T-cell (primary cell): ENCODE data around the gene SENP5. TPM values are rescaled to one million over a fixed set of nuclear protein-coding genes. Genes with fewer than 3 reads are reported as not detected.
"Not testable (repeated sequence)": the region's sequence is repeated elsewhere in the genome, so short reads cannot be mapped to it uniquely, and the experiment has no call there.

Experiments used
- ATAC-seq, 4 experiments: fragments of 200-7000 bp in 3 of 4; fragments of 150-1000 bp in 1 of 4; cut with Tn5 transposase; replicated peaks in 1 of 4; 1 replicate in 3 of 4; 2 replicates in 1 of 4; pipeline ENCODE4 v1.10.0; 2021; ENCODE audit warnings: moderate library complexity in 3 of 4, mild to moderate bottlenecking in 2 of 4, moderate number of reproducible peaks in 1 of 4
- CTCF ChIA-PET, 2 donors: fragments of 300-600 bp; sonication (Branson Sonifier 250); formaldehyde crosslinking; loops; one replicate each; lab custom pipeline; 2022; ENCODE audit warnings: antibody characterized with exemption in 2 of 2; lab: Charles Lee
- POLR2A ChIA-PET, 2 donors: fragments of 300-600 bp; sonication (Branson Sonifier 250); formaldehyde crosslinking; loops; one replicate each; lab custom pipeline; 2022; ENCODE audit warnings: antibody characterized with exemption in 2 of 2; lab: Charles Lee
- DNase-seq, 35 experiments: peaks; one replicate each; pipeline versions ENCODE4 v3.0.0 to v3.0.0-alpha.2; 2013 to 2023
- H3K27ac ChIP-seq: one replicate; pipeline ENCODE4 v1.5.1; 2013; ENCODE audit warnings: low read length
- H3K27me3 ChIP-seq, 2 experiments: replicated peaks in 1 of 2; 1 replicate in 1 of 2; 2 replicates in 1 of 2; pipeline versions ENCODE4 v1.6.1 to v1.7.0; 2013; ENCODE audit warnings: low read length in 1 of 2, mixed read lengths in 1 of 2; ENCODE audit not compliant: control insufficient read depth in 2 of 2, insufficient read depth in 2 of 2; ENCODE audit errors: extremely low read depth in 1 of 2
- H3K36me3 ChIP-seq, 2 donors: 1 replicate in 1 of 2; 2 replicates in 1 of 2; pipeline versions ENCODE4 v1.6.1 to v1.7.0; 2013; ENCODE audit warnings: low read length in 1 of 2; ENCODE audit not compliant: control insufficient read depth in 2 of 2, insufficient read depth in 1 of 2; ENCODE audit errors: extremely low read depth in 1 of 2
- H3K4me1 ChIP-seq, 2 experiments: 1 replicate in 1 of 2; 2 replicates in 1 of 2; pipeline versions ENCODE4 v1.6.1 to v1.7.0; 2013; ENCODE audit warnings: low read length in 2 of 2, mixed read lengths in 1 of 2; ENCODE audit not compliant: insufficient read depth in 2 of 2, control insufficient read depth in 1 of 2; ENCODE audit errors: extremely low read depth in 1 of 2
- H3K4me3 ChIP-seq, 2 donors: 1 replicate in 1 of 2; 2 replicates in 1 of 2; pipeline versions ENCODE4 v1.5.1 to v1.7.0; 2013; ENCODE audit warnings: mild to moderate bottlenecking in 2 of 2, low read length in 1 of 2, moderate library complexity in 1 of 2; ENCODE audit not compliant: control insufficient read depth in 1 of 2; ENCODE audit errors: extremely low read depth in 1 of 2
- H3K9me3 ChIP-seq: 2 replicates; pipeline ENCODE4 v1.7.0; 2013
- H3K27ac Mint-ChIP-seq, 2 donors: one replicate each; pipeline ENCODE4 v1.8.0; 2020 to 2021; ENCODE audit warnings: mild to moderate bottlenecking in 2 of 2, mixed read lengths in 2 of 2
- H3K27me3 Mint-ChIP-seq, 2 donors: one replicate each; pipeline ENCODE4 v1.8.0; 2021 to 2022; ENCODE audit warnings: mixed read lengths in 2 of 2
- H3K36me3 Mint-ChIP-seq: one replicate; pipeline ENCODE4 v1.8.0; 2021; ENCODE audit warnings: mixed read lengths
- H3K4me1 Mint-ChIP-seq, 3 donors: one replicate each; pipeline ENCODE4 v1.8.0; 2020 to 2022; ENCODE audit warnings: mixed read lengths in 3 of 3, mild to moderate bottlenecking in 1 of 3
- H3K4me3 Mint-ChIP-seq, 3 donors: one replicate each; pipeline ENCODE4 v1.8.0; 2020 to 2022; ENCODE audit warnings: mild to moderate bottlenecking in 3 of 3, mixed read lengths in 3 of 3, moderate library complexity in 3 of 3
- H3K9me3 Mint-ChIP-seq, 3 donors: one replicate each; pipeline ENCODE4 v1.8.0; 2020 to 2022; ENCODE audit warnings: mixed read lengths in 3 of 3
- WGBS: methylation state at CpG from one replicate; pipeline ENCODE4 v1.1.5; 2013; ENCODE audit warnings: missing lambda C conversion rate; ENCODE audit not compliant: insufficient coverage; 5-methylcytosine and 5-hydroxymethylcytosine counted together
- total RNA-seq, 35 experiments: library from RNA in 6 of 35; stranded (reverse) in 6 of 35; fragments of 120-200 nt in 1 of 35; gene quantifications; one replicate each; pipeline versions ENCODE4 v1.2.1 to v1.2.4 and lab custom pipeline; 2013 to 2026

SENP5 gene
- total RNA-seq, 5 donors from 2014 or later (not counting 1 experiment from before 2014, with no cell fraction given) = 33.8 to 61.2 (median 37.5) TPM

DNA sequence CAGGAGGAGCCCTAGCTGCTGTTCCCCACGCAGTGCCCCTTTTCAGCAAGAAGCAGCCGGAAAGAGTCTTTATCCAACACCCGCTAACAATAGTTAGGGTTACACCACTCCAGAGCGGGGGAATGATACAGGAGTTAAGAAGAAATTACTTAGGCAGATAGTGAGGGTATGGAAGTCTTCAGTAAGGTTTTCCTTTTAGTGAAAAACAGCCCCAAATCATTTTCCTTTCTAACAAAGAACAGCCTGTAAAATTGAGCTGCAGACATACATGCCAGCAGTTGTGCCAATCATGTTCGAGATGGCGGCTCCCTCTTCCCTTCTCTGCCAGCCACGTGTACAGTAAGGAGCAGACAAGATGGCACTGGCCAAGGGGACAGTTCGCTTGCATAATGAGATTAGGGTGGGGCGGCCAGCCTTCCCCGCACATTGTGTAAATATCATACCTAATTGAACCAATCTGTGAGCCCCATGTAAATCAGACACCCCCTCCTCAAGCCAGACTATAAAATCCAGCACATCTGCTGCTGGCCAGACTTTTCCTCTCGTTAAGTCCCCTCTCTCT is 18.5 kb upstream of the SENP5 start:
- H3K4me1 ChIP-seq = no peaks in the 10 kb centered on the region
- no peaks in the 10 kb centered on the region for H3K9me3 Mint-ChIP-seq
- peaks cover 4 to 9% of the 10 kb centered on the region in 2 donors for H3K27me3 Mint-ChIP-seq
- H3K4me1 Mint-ChIP-seq = no peaks in the 10 kb centered on the region
- DNase-seq (no peak), ATAC-seq (no peak)
- H3K4me3 Mint-ChIP-seq = no peak overlapping the region
- H3K27ac Mint-ChIP-seq = no peak overlapping the region
- H3K36me3 ChIP-seq = no peaks in the 10 kb centered on the region
- H3K27me3 ChIP-seq = peaks cover 0 to 16% of the 10 kb centered on the region in 2 experiments
- CTCF ChIA-PET = no interaction called here
- H3K27ac ChIP-seq = no peak overlapping the region
- WGBS = 90% methylated on average over 2 of the region's 11 CpGs
- POLR2A ChIA-PET = interaction anchor here in 1 of 2 donors (0.6 kb wide), 1 partner anchor 227 kb away, joined by 3 read pairs; no protein-coding TSS in a partner anchor
- no peak overlapping the region for H3K4me3 ChIP-seq
- H3K36me3 Mint-ChIP-seq = no peaks in the 10 kb centered on the region
- H3K9me3 ChIP-seq = no peaks in the 10 kb centered on the region

- DNase-seq, H3K36me3 ChIP-seq, H3K36me3 Mint-ChIP-seq, H3K27ac ChIP-seq, H3K27me3 ChIP-seq, H3K9me3 Mint-ChIP-seq, CTCF ChIA-PET, H3K4me3 Mint-ChIP-seq, H3K9me3 ChIP-seq, H3K4me3 ChIP-seq, POLR2A ChIA-PET, ATAC-seq, H3K27ac Mint-ChIP-seq, H3K27me3 Mint-ChIP-seq, H3K4me1 ChIP-seq: not testable (repeated sequence)
- 98% methylated on average over 5 of the region's 8 CpGs for WGBS
- H3K4me1 Mint-ChIP-seq = peaks cover 5 to 15% (median 8%) of the 10 kb centered on the region in 3 donors
These were observed 4.7 kb upstream of the SENP5 start for GRCh38 chr3:196863000-196863399.

- H3K27me3 Mint-ChIP-seq = no peaks in the 10 kb centered on the region
- H3K36me3 Mint-ChIP-seq = peaks cover 5% of the 10 kb centered on the region
- no peak for ATAC-seq
- H3K4me3 ChIP-seq = peak overlapping the region; percentile 79 to 92
- H3K4me3 Mint-ChIP-seq = peak overlapping the region; percentile 84 to 94 (median 89)
- no peaks in the 10 kb centered on the region for H3K9me3 ChIP-seq
- peaks cover 28 to 30% (median 30%) of the 10 kb centered on the region in 3 donors for H3K4me1 Mint-ChIP-seq
- peak overlapping the region; percentile 89 for H3K27ac ChIP-seq
- H3K36me3 ChIP-seq = no peaks in the 10 kb centered on the region
- ChIA-PET CTCF (interaction anchor here in 1 of 2 donors (0.6 to 1.7 kb wide), 4 partner anchors 31 to 119 kb away, joined by 4 to 22 read pairs (median 5); partner anchors contain the start of gene NCBP2), POLR2A (interaction anchor here (0.6 to 1.6 kb wide), 7 partner anchors 20 to 1321 kb away, joined by 3 to 7 read pairs (median 4); partner anchors contain the start of gene NCBP2 (in 1 of the 2))
- no peaks in the 10 kb centered on the region for H3K27me3 ChIP-seq
- peaks cover 12 to 26% of the 10 kb centered on the region in 2 experiments for H3K4me1 ChIP-seq
- peak overlapping the region; percentile 93 to 95 for H3K27ac Mint-ChIP-seq
- H3K9me3 Mint-ChIP-seq = no peaks in the 10 kb centered on the region
- no peak for DNase-seq
- 24% methylated on average over 3 of the region's 6 CpGs for WGBS
These were observed 589 bp upstream of the SENP5 start for GRCh38 chr3:196867155-196867506.

GRCh38 chr3:196868297-196868661 is 559 bp downstream of the SENP5 start:
- Mint-ChIP-seq H3K27ac (peak overlapping the region; percentile 92 to 94), H3K36me3 (peaks cover 5% of the 10 kb centered on the region), H3K4me1 (peaks cover 28 to 38% (median 34%) of the 10 kb centered on the region in 3 donors), H3K4me3 (peak overlapping the region; percentile 94 to 97 (median 94)), H3K9me3 (no peaks in the 10 kb centered on the region), H3K27me3 (no peaks in the 10 kb centered on the region)
- CTCF ChIA-PET = interaction anchor here (0.6 to 1.7 kb wide), 2 partner anchors 74 to 304 kb away, joined by 4 to 22 read pairs; partner anchors contain the start of gene NCBP2 (in 1 of the 2)
- Histone ChIP-seq H3K36me3 (no peaks in the 10 kb centered on the region), H3K27me3 (no peaks in the 10 kb centered on the region), H3K4me3 (peak overlapping the region; percentile 79 to 92), H3K4me1 (peaks cover 12 to 26% of the 10 kb centered on the region in 2 experiments), H3K27ac (peak overlapping the region; percentile 62), H3K9me3 (no peaks in the 10 kb centered on the region)
- peak in 3 of 4 experiments; percentile 4 to 12 (median 8) for ATAC-seq
- DNase-seq = peak in 12 of 35 experiments; percentile 0 to 16 (median 2)
- under 1% methylated on average over 27 of the region's 29 CpGs for WGBS
- POLR2A ChIA-PET = interaction anchor here (0.6 to 1.6 kb wide), 8 partner anchors 25 to 305 kb away, joined by 3 to 7 read pairs (median 3); partner anchors contain the start of gene NCBP2 (in 1 of the 2)

DNA sequence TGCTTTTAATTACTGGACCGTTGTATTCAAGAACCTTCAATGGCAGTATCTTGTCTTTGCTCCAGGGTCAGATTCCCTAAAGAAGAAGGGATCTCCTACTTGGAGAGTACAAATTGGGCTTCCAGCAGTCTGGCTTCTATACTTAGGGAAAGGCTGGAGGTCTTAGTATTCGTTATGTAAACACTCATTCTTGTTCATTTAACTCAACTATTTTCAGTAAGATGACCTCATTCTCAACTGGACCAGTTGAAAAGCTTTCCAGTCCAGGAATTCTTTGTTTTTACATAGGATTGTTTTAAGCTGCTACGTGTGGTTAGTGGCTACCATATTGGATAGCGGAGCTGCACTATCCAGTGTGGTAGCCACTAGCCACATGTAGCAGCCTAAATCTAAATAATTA is 4.6 kb downstream of the SENP5 start:
- Histone ChIP-seq H3K27ac (no peak overlapping the region), H3K4me3 (no peak overlapping the region), H3K36me3 (peaks cover 0 to 3% of the 10 kb centered on the region in 2 donors), H3K27me3 (no peaks in the 10 kb centered on the region), H3K4me1 (peaks cover 10 to 22% of the 10 kb centered on the region in 2 experiments), H3K9me3 (no peaks in the 10 kb centered on the region)
- Mint-ChIP-seq H3K9me3 (no peaks in the 10 kb centered on the region), H3K4me3 (no peak overlapping the region), H3K27ac (no peak overlapping the region), H3K27me3 (no peaks in the 10 kb centered on the region), H3K36me3 (peaks cover 5% of the 10 kb centered on the region), H3K4me1 (peaks cover 37 to 49% (median 44%) of the 10 kb centered on the region in 3 donors)
- no peak for DNase-seq
- WGBS = 83% methylated on average over 1 of the region's 4 CpGs
- ChIA-PET CTCF (interaction anchor here in 1 of 2 donors (0.7 kb wide), 1 partner anchor 69 kb away, joined by 3 read pairs; no protein-coding TSS in a partner anchor), POLR2A (interaction anchor here in 1 of 2 donors (0.6 kb wide), 1 partner anchor 388 kb away, joined by 3 read pairs; no protein-coding TSS in a partner anchor)
- ATAC-seq = no peak

- not testable (repeated sequence) for H3K4me1 ChIP-seq, H3K9me3 Mint-ChIP-seq, H3K36me3 Mint-ChIP-seq, ATAC-seq, DNase-seq, H3K27me3 ChIP-seq, H3K4me3 Mint-ChIP-seq, H3K9me3 ChIP-seq, H3K36me3 ChIP-seq, H3K27ac ChIP-seq, H3K27me3 Mint-ChIP-seq, H3K4me3 ChIP-seq, H3K27ac Mint-ChIP-seq
- peaks cover 53 to 62% (median 56%) of the 10 kb centered on the region in 3 donors for H3K4me1 Mint-ChIP-seq
- ChIA-PET CTCF (interaction anchor here in 1 of 2 donors (0.5 kb wide), 1 partner anchor 230 kb away, joined by 4 read pairs; no protein-coding TSS in a partner anchor), POLR2A (interaction anchor here in 1 of 2 donors (0.6 to 0.7 kb wide), 2 partner anchors 49 to 117 kb away, joined by 7 read pairs; no protein-coding TSS in a partner anchor)
- WGBS = 95% methylated on average over 4 of the region's 7 CpGs
These were observed 6.9 kb downstream of the SENP5 start for GRCh38 chr3:196874511-196875094.
